Measurements from ENCODE around the gene PLXDC2. TPM values are rescaled to one million over a fixed set of nuclear protein-coding genes. Genes with fewer than 3 reads are reported as not detected.

The PLXDC2 gene
- total RNA-seq, 1 experiment from 2014 or later: 38.7 TPM

- no peaks in the 10 kb centered on the region for H3K27me3 Mint-ChIP-seq (ENCODE audit: low read depth)
- TF ChIP-seq CTCF (conservative IDR thresholded peaks at IDR 0.05): no peak
- H3K9me3 Mint-ChIP-seq: no peaks in the 10 kb centered on the region
- Histone ChIP-seq H3K4ac (ENCODE audit: low read depth, low read length) (no peak overlapping the region), H3K27ac (ENCODE audit: insufficient read length, low read depth, low read length) (no peak overlapping the region), H3K27me3 (ENCODE audit: insufficient read depth, low read length) (no peaks in the 10 kb centered on the region), H3K79me2 (ENCODE audit: insufficient read depth, low read length) (no peaks in the 10 kb centered on the region; the same call in 1 of the 2 replicates), H2BK20ac (ENCODE audit: low read depth, low read length, poor library complexity, severe bottlenecking) (no peak overlapping the region), H3K23ac (ENCODE audit: insufficient read length, low read depth, low read length) (no peak overlapping the region), H3K9ac (ENCODE audit: extremely low read depth, insufficient read length, low read length) (no peak overlapping the region), H4K5ac (ENCODE audit: insufficient read length, low read depth, low read length) (no peak overlapping the region), H3K23me2 (ENCODE audit: insufficient read length, low read depth, low read length, poor library complexity, severe bottlenecking) (no peaks in the 10 kb centered on the region), H3K79me1 (ENCODE audit: insufficient read depth, low read depth, low read length, poor library complexity, severe bottlenecking) (no peaks in the 10 kb centered on the region), H3K9me3 (ENCODE audit: control insufficient read depth, low read depth, low read length) (no peaks in the 10 kb centered on the region), H4K8ac (replicated peaks; ENCODE audit: insufficient read length, low read depth, low read length) (no peak overlapping the region), H4K20me1 (ENCODE audit: control insufficient read depth, insufficient read depth, insufficient read length) (peaks cover 4% of the 10 kb centered on the region), H3K4me2 (ENCODE audit: insufficient read depth, insufficient read length, low read length) (no peak overlapping the region), H3K18ac (ENCODE audit: insufficient read length, low read depth, low read length) (no peak overlapping the region), H2AFZ (ENCODE audit: low read length) (no peak overlapping the region), H2BK120ac (ENCODE audit: low read depth, low read length, poor library complexity, severe bottlenecking) (no peak overlapping the region), H2BK12ac (ENCODE audit: insufficient read length, low read depth, low read length) (no peak overlapping the region), H3K4me1 (ENCODE audit: insufficient read depth, low read length) (peaks cover 7% of the 10 kb centered on the region; the same call in 1 of the 2 replicates), H4K91ac (ENCODE audit: insufficient read length, low read depth, low read length) (no peak overlapping the region), H2BK15ac (ENCODE audit: low read depth, low read length) (no peak overlapping the region), H3K14ac (ENCODE audit: insufficient read depth, low read length) (no peak overlapping the region), H3T11ph (ENCODE audit: low read length) (no peak overlapping the region), H3K56ac (ENCODE audit: insufficient read length, low read depth, low read length) (no peak overlapping the region), H2BK5ac (ENCODE audit: insufficient read length, low read length) (no peak overlapping the region), H2AK5ac (ENCODE audit: insufficient read length, low read length) (no peak overlapping the region)
- no peak overlapping the region for H3K27ac Mint-ChIP-seq
- no peak overlapping the region for H3K4me3 Mint-ChIP-seq
- DNase-seq: no peak
- peaks cover 0 to 1% (median 0%) of the 10 kb centered on the region in 3 experiments; a peak in 4 of 7 replicates for H3K36me3 Mint-ChIP-seq (ENCODE audit: insufficient read depth in 1 of 3, low read depth in 3 of 3)
- WGBS (ENCODE audit: extremely low coverage, insufficient read length, low lambda C conversion rate): no CpG with 5 or more reads among the region's 2 CpGs
- peaks cover 27 to 34% of the 10 kb centered on the region in 2 experiments for H3K4me1 Mint-ChIP-seq
Measured at GRCh38 chr10:19936289-19936688, 120.1 kb downstream of the PLXDC2 start.

Measured in H9 (cell line).